DMS79 treated with DMSO at 0.1 percent for 48 hours (cell line): Measurements from ENCODE around the gene MYCBP.
"Not testable (repeated sequence)": the region's sequence is repeated elsewhere in the genome, so short reads cannot be mapped to it uniquely, and the experiment has no call there.

Source experiments
- DNase-seq: peaks from one replicate; lab custom pipeline; 2025; lab: John Stamatoyannopoulos, UW

Gene MYCBP, protein sequence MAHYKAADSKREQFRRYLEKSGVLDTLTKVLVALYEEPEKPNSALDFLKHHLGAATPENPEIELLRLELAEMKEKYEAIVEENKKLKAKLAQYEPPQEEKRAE

DNA sequence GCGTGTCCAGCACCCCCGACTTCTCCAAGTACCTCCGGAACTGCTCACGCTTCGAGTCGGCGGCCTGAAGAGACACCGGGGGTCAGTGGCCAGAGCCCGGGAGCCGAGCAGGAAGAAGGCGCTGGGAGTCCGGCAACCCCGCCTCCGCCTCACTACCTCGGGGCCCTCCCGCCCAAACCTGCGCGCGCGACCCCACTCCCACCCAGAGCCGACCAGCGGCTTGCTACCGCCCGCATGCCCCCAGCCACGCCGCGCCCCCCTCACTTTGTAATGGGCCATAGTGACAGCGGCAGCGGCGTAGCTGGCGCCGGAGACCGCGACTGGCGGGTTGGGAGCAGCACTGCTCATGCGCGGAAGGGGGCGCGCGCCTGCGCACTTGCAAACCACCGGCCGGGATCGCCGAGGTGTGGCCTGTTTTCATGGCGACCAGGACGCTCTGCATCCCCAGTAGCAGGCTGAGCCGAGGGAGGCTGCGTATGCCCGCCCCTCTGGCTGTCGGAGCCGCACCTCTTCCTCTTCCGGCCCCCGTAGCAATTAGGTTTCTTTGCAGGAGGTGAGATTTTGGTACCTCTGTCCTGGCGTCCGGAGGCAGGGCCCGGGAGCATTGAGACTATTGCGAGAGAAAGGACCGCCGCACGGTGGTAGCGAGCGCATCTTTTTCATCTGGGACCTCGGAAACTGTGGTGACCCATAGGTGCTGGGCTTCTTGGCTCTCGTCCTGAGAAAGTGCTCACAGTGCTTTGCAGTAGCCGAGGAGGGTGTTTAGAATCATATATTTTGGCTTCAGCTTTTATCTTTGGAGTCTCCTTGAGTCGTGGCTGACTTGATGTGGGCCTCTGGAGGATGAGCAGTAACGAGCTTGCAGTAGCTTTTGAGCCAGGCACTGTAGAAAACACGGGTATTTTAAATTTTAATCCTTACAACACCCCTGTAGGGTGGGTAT lies at the start of gene MYCBP:
TSS of gene MYCBP (minus strand) at position 322 of the 943 bp plus-strand sequence. CDS start at position 279, 43 bp downstream.
- peak; percentile 94 for DNase-seq

DNA sequence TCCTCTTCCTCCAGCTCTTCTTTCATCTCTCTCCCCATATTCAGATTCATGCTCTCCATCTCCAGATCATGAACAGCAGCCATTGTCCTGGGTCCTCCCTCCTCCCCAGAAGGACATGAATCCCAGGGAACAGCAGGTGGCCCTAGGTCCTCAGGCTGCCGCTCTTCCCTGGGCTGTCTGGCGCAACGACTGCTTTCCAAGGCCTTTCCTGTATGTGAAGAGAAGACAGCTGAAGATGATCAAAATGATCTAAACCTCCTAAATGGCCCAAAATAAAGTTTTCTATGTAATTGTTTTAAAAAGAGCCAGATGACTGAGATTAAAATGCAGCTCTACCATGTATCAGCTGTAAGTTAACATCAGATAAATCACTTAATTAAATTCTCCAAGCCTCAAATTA lies 46.0 kb upstream of the MYCBP start:
- no peak for DNase-seq

DNA sequence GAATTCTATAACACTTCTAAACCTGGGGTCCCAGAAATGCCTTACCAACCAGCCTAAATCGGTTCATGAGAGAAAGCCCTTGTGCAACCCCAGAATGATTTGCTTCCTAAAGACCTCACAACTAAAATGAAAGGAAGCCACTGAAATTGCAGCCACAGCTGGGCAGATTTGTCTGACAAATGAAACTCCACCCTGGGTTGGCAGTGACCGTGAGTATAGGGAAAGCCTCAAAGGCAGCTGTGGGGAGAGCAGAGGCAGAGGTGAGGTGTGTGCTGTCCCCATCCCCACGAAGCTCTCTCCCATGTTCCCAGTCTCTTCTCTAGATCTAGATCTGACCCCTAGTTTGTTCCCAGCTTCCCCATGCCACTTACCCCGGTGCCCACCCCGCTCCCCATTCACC lies 45.4 kb upstream of the MYCBP start:
- DNase-seq = no peak

DNA sequence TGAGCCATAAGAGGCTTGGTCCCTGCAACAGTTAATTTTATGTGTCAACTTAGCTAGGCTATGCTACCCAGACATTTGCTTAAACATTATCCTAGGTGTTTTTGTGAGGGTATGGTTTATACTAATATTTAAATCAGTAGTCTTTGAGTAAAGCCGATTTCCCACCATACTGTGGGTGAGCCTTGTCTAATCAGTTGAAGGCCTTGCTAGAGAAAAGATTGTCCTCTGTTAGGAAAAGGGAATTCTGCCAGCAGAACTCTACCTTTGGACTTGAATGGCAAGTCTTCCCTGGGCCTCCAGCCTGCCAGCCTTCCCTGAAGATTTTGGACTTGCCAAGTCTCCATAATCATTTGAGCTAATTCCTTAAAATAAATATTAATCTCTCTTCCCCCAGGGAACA lies 44.6 kb upstream of the MYCBP start:
- DNase-seq = no peak

DNA sequence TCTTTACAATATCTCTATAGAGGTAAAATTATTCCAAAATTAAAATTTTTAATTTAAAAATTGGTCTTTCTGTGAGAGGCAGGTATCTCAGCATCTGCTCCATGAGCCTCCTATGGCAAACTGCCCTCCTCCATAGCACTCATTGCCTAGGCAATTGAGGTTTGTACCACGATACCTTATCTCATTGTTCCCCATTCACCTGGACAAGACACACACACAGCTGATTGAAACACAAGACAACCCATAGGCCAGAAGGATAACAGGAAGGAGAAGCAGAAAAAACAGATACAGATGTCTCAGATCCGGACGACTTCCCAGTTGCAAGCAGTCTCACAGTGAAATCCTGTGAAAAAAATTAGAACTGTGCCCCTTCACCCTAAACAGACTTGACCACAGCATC lies 44.2 kb upstream of the MYCBP start:
- no peak for DNase-seq

DNA sequence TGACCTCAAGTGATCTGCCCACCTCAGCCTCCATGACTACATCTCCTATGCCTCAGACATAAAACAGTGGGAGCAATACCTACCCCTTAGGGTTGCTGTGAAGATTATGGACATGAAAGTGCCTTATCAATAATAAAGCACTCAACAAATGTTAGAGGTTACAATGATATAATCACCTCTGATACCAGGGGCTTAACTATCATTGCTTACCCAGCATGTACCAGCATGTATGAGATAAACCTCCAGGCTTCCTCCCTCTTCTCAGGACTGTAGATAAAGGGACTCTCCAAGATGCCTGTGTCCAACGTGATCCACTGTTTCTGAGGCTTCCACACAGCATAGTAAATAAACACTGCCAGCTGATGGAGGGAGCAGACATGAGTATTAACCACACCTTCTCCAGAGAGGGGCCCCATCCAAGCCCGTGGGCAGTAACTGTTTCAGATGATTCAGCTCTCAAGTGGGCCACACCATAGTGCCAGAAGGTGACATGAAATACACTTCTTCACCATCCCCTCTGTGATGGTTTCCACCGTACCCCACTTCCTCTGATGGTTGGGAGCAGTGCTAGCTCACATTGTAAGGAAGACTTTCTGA lies 42.3 kb upstream of the MYCBP start:
- DNase-seq = no peak

DNA sequence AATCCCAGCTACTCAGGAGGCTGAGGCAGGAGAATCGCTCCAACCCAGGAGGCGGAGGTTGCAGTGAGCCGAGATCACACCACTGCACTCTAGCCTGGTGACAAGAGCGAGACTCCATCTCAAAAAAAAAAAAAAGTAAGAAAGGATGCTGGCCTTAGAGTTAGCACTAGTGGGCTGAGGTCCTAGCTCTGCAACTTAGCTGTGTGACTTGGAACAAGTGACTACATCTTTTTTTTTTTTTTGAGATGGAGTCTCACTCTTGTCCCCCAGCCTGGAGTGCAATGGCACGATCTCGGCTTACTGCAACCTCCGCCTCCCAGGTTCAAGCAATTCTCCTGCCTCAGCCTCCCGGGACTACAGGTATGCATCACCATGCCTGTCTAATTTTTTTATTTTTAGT lies 41.8 kb upstream of the MYCBP start:
- not testable (repeated sequence) for DNase-seq

DNA sequence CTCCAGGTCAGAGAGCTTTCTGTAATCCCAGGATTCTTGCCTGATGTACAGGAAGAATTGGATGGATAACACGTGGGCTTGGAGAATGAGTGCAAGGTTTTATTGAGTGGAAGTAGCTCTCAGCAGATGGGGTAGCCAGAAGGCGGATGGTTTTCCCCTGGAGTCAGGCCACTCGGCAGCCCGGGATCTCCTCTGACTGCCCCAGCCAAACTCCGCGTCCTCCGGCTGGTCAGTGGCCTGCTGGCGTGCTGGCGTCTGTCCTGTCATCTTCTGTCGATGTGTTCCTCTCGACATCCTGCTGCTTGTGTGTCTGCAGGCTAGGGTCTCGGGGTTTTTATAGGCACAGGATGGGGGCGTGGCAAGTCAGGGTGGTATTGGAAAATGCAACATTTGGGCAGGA lies 35.7 kb upstream of the MYCBP start:
- DNase-seq = no peak

DNA sequence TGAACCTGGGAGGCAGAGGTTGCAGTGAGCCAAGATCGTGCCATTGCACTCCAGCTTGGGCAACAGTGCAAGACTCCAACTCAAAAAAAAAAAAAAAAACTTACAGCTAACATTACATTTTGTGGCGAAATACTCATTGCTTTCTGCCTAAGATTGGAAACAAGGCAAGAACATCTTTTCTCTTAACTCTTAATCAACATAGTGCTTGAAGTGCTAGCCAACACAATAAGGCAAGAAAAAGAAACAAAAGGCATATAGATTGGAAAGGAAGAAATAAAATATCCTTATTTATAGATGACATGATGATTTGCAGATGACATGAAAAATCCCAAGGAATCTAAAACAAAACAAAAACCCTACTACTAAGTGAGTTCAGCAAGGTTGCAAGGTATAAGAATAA lies 32.8 kb upstream of the MYCBP start:
- no peak for DNase-seq

DNA sequence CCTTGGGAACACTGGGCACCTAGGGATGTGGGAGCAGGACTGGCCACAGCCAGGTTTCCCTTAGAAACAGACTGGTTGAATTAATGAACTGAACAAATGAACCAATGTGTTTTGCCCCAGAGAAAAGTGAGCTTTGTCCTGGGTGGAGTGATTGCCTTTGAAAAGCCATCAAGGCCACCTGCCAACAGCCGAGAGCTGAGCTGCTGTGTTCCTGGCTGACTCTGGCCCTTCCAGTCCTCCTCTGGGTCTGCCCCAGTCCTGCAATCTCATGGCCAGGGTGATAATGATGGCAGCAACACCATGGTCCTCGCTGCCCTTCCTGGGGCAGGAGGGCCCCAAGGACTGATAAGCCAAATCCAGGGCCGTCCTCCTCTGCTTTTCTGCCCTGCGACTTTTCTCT lies 26.4 kb upstream of the MYCBP start:
- DNase-seq = no peak

DNA sequence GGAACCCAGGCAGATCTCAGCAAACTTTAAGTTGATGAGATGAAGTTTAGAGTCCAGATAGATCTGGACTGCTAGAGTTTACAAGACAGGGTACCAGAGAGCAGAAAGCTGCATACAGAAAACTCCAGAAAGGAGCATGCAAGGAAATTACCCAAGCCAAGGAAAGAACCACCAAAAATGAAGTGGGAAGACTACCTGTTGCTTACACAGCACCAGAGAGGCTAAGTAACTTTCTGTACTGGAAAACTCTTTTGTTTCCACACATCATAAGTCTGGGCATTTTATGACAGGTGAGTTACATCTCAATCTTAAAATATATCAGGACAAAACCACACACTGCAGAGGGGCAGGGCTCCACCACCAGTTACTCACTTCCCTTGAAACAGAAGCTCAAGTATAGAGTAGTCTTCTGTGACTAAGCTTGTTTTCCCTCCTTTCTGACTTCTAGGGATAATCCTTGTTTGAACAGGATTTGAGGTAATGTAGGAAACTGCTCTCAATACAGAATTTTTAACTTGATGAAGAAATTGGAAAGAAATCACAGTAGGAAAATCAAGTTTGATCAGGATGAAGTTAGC lies 25.6 kb upstream of the MYCBP start:
- DNase-seq = no peak

DNA sequence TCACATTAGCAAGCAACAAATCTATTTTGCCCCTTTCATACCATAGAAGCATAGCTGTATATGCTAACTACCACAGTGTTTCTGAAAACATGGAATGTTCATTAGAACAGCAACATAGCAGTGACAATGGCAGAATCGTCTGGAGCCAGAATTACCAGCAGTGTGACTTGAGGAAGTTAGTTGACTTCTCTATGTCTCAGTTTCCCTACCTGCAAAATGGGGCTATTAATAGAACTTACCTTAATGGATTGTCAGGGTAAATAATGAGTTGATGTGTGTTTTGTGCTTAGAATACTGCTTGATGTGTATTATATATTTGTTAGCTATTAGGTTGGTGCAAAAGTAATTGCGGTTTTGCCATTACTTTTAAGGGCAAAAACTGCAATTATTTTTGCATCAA lies 23.0 kb upstream of the MYCBP start:
- no peak for DNase-seq

DNA sequence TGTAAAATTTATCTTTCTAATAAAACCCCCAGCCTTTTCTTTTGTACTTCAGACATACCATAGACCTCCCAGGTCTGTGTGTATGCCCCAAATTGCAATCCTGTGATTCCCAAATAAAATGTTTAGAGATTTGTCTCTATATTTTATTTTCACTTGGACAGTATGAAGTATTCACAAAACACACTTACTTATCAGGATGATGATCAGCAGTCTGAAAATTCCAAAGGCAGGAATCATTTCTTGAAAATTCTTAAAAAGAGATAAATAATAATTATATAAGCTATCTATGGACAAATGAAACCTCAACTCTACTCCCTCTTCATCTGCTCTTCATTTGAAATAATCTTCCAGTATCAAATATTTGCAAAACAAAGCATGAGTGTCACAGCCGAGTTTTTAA lies 19.8 kb upstream of the MYCBP start:
- DNase-seq = no peak

DNA sequence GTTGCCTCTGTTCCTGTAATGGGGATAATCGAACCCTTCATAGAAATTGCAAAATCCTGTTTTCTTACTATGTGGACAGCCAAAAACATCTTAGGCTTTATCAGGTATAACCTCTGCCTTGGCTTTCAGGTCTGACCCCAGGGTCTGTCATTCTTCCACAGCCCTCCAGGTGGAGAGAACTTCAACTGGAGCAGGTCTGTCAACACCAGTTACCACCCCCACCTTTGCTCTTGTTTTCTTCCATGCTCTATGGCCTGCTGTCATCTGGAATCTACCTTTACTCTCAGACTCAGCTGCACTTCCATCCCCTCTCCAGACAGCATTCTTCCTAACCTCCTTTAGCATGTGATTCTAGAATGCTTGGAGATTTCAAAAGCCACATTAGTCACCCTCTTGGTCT lies 18.6 kb upstream of the MYCBP start:
- DNase-seq = no peak

DNA sequence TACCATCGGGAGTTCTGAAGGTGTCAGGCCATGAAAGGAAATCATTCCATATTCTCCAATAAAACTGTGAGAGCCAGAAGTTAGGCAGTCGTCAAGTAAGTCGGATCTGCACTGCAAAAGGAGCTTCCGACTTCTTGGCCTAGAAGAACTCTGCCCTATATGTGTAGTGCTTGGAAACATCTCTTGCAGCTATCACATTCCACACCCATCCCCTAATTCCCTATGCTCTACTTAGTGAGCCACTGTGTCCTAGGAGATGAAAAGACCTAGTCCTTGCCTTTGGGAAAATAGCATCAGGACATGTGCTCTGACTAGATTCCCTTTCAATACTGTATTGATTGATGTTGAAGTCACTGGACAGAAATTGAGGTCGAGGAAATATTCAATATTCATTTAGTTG lies 16.4 kb upstream of the MYCBP start:
- DNase-seq = no peak

DNA sequence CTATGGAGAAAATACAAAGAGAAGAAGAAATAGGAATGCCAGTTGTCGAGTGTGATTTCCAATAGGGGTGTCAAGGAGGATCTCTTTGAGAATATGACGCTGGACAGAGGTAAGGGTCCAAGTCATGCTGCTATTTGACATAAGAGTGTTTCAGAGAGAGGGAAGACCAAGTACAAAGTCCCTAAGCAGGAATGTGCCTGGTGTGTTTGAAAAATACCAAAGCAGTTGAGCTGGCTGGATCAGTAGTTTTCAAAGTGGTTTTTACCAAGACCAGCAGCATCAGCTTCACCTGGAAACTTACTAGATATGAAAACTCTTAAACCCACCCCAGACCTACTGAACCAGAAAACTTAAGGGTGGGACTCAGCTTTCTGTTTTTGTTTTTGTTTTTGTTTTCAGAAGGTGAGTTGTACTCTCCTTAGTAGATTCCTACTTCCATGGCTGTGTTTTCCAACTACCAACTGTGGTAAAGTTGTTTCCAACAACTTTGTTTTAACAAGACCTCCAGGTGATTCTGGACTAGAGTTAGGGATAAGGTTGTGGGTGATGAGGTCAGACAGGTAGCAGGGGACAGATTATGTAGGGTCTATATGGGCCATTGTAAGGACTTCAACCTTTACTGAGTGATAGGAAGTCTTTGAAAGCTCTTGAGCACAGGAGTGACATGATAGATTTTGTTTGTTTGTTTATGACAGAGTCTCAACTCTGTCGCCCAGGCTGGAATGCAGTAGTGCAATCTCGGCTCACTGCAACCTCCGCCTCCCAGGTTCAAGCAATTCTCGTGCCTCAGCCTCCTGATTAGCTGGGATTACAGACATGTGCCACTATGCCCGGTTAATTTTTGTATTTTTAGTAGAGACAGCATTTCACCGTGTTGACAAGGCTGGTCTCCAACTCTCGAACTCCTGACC lies 15.5 kb upstream of the MYCBP start:
- no peak for DNase-seq

DNA sequence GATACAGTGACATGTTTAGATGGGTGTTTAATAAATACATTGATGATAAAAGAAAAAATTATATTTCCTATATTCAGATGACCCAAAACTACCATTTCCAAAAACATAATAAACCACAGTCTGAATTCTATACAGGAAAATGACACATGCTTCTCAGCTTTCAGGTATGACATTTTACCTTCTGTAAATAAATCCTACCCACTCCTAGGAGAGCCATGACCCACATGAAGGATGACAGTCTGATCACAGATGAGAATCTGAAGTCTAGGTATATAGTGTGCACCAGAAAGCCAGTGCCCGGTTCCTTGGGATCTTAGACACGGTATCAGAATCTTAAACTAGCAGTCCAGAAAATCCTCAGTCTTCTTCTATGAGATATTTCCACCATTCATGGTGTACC lies 11.9 kb upstream of the MYCBP start:
- DNase-seq = no peak

DNA sequence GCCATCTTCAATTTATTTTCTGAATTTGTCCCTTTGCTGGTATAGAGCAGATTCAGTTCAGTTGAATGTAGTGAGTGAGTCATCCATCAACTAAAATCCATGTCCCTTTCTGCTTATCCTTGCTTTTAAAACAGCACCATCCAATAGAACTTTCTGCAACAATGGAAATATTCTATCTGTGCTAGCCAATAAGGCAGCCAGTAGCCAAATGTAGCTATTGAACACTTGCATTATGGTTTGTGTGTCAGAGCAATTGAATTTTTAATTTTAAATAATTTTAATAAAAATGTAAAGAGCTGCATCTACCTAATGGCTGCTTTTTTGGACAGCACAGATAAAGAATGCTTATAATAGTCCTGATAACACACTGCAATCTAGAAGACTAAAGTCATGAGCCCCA lies 8.3 kb upstream of the MYCBP start, which contains the start of gene GJA9:
TSS of gene GJA9 (minus strand) at position 101 of the 400 bp plus-strand sequence. CDS start 5,489 bp downstream, outside the sequence.
- DNase-seq = no peak

DNA sequence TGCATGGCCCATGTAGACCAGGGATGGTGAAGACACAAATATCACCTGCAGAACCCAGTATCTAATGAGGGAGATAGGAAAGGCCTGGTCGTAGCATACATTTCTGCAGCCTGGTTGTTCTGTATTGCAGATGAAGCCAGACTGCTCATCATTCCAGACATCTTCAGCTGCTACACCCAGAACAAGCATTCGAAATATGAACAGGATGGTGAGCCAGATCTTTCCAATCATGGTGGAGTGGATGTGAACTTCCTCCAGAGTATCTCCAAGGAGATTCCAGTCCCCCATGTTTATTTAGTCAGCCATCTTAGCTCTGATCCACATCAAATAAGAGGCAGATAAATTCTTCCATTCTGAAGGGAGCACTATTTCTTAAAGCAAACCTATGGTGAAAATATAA lies 2.7 kb upstream of the MYCBP start:
- DNase-seq = no peak

DNA sequence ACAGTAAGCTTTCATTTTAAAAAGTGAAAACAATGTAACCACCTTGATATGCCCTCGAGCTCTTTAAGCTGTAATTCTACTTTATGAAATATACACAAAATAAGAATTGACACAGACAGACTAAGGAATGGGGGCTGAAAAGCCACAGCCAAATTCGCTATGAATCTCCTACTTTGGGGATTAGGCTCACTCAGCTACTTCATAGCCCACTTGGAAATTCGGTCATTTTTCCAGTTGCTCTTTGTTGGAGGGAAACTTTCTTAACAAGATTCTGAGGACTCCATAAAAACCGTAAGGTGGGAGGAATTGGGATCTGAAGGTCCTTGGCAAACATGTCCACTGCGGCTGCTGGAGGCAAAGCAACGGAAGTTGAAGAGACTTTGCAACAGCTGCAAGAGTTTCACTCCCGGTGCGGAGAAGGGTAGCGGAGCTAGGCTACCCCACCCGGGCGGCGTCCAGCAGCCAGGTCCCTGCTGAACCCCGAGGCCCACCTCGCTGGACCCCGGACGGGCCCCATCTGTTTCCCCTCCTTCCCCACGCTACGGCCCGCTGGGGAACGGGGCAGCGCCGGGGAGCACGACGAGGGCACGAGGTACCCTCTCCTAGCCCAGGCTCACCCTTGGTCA lies 634 bp downstream of the MYCBP start:
- DNase-seq = no peak

DNA sequence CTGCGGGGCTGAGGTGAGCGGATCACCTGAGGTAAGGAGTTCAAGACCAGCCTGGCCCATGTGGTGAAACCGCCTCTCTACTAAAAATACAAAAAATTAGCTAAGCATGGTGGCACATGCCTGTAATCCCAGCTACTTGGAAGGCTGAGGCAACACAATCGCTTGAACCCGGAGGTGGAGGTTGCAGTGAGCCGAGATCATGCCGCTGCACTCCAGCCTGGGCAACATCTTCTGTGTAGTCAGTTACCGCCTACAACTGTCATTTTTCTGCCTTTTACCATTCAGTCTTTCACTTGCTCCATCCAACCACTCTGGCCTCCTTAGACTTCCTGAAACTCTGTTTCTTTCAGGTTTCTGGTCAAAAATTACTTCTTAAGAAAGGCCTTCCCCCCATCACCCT lies 2.2 kb downstream of the MYCBP start:
- DNase-seq = no peak
